SHP77 (cell line): Measurements from ENCODE around the gene MIPOL1.

ENCODE experiments used
- DNase-seq, 2 experiments: peaks; one replicate each; lab custom pipeline; 2025; lab: John Stamatoyannopoulos, UW

MIPOL1 gene

DNA sequence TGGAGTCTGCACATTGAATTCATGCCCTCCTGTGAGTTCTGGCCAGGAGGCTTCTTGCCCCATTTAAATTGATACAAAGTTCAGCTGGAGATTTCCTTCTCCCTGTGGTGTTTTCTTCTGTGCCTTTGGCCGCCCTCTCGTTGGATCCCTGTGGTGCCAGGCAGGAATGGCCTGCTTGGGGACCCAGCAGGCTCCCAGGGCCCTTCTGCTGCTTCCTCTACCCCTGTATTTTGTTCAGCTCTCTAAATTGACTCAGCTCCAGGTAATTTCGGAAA is 200.1 kb downstream of the MIPOL1 start:
- DNase-seq, result no peak

- no peak for DNase-seq
Measured at GRCh38 chr14:37399517-37399916, 201.8 kb downstream of the MIPOL1 start.

- DNase-seq, result no peak
Measured at GRCh38 chr14:37401093-37401492, 203.4 kb downstream of the MIPOL1 start.

- DNase-seq, result no peak
Measured at GRCh38 chr14:37403626-37404025, 205.9 kb downstream of the MIPOL1 start.

- DNase-seq, result no peak
Measured at GRCh38 chr14:37406095-37406494, 208.4 kb downstream of the MIPOL1 start.

DNA sequence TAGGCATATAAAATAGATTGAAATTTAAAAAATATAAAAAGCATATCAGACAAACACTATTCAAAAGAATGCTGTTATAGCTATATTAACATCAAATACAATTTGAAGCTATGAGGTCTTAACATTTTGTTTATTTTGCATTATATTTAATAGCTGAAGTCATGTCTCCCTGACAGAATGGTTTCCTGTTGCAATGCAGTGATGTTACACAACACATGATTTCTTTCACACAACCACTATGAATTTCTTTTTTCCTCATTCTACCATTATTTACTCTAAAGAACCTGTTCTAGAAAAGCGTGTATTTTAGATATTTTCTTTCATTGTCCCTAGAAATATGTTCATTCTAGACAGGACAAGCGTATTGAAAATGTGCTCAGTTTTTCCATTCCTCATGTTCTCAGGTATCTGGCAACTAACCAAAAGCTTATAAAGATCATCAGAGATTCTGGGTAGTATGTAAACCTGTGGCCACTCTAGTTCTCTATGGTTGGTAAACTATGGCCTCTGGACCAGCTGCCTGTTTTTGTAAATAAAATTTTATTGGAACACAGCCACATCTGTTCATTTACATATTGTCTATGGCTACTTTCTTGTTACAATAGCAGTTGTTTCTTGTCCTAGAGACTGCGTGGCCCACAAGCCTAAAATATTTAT is 213.5 kb downstream of the MIPOL1 start:
- peak; percentile 52 to 63 for DNase-seq

- no peak for DNase-seq
Measured at GRCh38 chr14:37413050-37413449, 215.3 kb downstream of the MIPOL1 start.

- DNase-seq, result no peak
Measured at GRCh38 chr14:37413504-37414003, 215.8 kb downstream of the MIPOL1 start.

DNA sequence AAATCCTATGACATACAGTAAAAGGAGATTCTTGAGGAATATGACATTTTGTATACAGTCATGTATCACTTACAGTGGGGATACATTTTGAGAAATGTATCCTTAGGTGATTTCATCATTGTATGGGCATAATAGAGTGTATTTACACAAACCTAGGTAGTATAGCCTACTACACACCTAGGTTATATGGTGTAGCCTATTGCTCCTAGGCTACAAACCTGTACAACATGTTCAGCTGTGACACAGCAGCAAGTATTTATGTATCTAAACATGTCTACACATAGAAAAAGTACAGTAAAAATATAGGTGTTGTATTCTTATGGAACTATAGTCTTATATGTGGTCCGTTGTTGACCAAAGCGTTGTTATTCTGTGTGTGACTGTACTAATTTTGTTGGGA is 218.5 kb downstream of the MIPOL1 start:
- DNase-seq, result no peak

DNA sequence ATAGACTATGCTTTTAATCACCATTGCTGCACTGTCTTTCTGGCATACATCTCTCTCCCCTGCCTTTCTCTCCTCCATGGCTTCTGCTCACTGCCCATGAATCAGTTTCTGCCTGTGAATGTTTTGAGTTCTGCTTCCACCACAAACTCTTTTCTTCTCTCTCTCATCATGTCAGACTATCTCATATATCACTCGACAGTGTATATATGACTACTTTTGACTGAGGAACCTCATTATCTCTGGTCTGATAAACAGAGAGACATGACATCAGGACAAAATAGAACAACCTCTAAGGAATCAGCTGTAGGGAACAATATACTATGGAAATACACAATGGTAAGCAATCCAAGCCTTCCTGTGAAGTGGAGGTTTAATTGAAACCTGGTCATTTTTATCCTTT is 219.4 kb downstream of the MIPOL1 start:
- no peak for DNase-seq

GRCh38 chr14:37417833-37418232 is 220.1 kb downstream of the MIPOL1 start:
- DNase-seq, result no peak

DNA sequence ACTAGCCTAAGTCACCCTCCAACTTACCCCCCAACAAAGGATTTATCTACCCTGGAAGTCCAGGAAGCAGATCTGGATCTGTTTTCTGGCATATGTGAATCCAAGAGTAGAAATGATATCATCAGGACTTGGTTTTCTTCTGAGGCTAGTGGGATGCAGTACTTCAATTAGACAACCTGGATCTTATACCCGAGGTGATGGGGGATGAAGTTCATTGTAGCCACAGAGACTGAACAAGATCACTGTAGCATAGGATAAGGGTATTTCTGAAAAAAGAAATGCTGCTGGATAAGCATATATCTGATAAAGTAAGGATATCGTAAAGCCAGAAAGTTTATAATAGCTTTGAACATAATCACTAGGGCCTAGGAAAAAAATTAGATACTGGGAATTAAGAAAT is 222.9 kb downstream of the MIPOL1 start:
- no peak for DNase-seq

GRCh38 chr14:37422319-37422718 is 224.6 kb downstream of the MIPOL1 start:
- no peak for DNase-seq

- DNase-seq, result no peak
Measured at GRCh38 chr14:37422748-37423147, 225.0 kb downstream of the MIPOL1 start.

DNA sequence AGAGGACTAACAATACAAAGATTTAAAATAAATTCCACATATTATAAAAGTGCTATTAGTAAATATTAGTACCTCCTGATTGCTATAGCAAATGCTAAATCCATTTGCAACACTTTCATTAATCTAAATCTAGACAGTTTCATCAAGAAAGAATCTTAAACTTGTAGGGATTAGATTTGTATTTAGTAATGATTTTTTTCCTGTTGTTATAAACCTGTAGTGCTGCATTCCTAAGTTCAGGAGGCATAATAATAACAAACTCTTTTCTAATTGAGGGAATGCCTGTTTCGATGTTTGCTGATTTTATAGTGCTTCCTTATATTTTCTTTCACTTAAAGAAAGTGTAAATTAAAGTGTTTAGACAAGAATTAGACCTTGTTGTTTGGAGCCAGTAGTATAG is 231.2 kb downstream of the MIPOL1 start:
- DNase-seq, result no peak

GRCh38 chr14:37429618-37430017 is 231.9 kb downstream of the MIPOL1 start:
- DNase-seq, result no peak

DNA sequence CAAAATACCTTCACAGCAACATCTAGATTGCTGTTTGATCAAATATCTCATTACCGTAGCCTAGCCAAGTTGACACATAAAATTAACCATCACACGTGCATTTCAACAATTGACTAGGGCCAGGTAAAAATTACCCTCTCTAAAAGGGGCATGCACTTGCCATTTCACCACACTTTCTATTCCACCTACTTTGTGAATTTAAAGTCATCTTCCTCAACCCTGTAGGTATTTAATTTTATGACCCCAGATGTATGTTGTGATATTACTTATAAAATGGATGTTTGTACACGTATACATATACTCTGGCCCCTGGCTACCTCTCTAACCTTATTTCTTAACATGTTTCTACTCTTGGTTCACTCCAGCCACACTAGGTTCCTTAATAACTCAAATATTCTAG is 237.1 kb downstream of the MIPOL1 start:
- DNase-seq, result no peak

GRCh38 chr14:37436519-37436918 is 238.8 kb downstream of the MIPOL1 start:
- DNase-seq, result peak; percentile 45 to 68

DNA sequence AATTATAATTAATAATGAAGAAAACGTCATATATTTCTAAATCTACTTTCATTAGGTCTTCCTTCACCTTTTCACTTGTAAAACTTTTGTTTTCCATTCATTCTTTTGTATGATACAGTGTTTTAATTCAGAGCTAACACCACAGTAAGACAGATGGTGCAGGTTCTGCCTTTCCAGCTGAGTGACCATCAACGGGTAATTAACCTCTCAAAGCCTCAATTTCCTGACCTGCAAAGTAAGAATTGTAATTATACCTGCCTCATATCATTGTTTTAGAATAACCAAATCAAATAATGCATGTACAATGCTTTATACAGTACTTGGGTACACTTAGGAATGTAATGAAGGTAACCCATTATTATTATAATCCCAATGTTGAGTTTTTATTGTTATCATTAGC is 239.8 kb downstream of the MIPOL1 start:
- peak; percentile 6 to 22 for DNase-seq

- no peak for DNase-seq
Measured at GRCh38 chr14:37438444-37438843, 240.7 kb downstream of the MIPOL1 start.

GRCh38 chr14:37443461-37443860 is 245.7 kb downstream of the MIPOL1 start:
- no peak for DNase-seq

DNA sequence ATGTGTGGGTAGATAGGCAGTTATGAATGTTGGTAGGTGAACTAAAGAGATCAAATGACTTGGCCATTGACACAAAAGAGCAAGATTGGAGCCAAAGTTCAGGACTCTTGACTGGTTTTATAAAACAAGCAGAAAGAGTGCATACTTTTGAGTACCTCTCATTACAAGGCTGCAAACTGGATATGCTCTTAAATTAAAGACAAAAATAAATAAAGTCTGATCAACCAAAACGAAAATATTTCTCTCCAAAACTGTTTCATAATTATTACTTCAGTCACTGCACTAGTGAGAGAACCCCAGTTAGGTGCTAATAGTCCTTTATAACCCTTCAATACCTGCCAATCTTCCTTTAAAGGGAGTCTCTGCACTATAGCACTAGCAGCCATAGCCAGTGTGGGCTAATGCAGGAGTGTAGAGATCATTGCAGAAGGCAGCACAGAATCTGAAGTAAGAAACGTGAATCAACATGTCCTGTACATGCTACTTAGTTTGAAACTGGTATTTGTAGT is 250.2 kb downstream of the MIPOL1 start:
- DNase-seq, result no peak

DNA sequence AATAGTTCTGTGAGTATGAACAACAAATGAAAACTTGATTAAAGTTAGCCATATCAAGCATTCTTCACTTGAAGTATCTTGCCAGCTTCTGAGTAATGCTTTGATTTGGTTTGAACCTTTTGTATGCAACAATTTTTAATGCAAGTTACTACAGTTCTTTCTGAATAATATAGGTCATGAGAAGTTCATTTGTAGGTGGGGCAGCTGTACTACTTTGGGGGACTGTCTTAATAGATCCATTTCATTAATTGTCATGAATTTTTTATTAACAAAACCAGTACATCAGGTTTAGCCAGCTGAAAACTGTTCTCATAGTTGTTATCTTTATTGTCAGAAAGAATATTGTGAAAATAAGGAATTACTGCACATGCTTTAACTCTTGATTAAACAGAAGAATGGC is 254.6 kb downstream of the MIPOL1 start:
- no peak for DNase-seq

DNA sequence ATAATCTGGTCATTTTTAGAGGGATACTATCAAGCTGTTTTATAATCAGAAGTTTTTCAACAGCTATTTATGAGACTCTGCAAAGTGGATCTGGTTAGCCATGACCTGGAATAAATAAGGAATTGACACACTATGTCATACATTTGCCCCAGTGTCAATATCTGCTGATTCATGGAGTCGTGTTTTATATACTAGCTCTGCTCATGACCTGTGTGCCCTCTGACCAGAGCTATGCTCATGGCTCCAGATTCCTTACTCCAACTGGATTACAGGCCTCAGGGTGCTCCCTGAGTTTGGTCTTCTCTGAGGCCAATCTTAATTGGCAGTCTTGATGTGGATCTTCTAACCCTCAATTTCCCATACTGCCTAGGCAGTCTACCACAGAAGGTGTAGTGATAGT is 256.2 kb downstream of the MIPOL1 start:
- no peak for DNase-seq
